ENCODE data around the gene HRH2. TPM values are rescaled to one million over a fixed set of nuclear protein-coding genes. Genes with fewer than 3 reads are reported as not detected.

The HRH2 gene
- total and polyA plus RNA-seq, 9 of the 15 experiments (the other 6 are each of a cell fraction or from before 2014, with no cell fraction given): 0.04 TPM; not detected in 8

- 0% methylated on average over 10 of the region's 10 CpGs for WGBS (ENCODE audit: insufficient coverage, low coverage, missing lambda C conversion rate)
- Histone ChIP-seq H3K79me2 (ENCODE audit: control insufficient read depth, insufficient read depth, low read length) (no peaks in the 10 kb centered on the region), H3K4me2 (ENCODE audit: insufficient read depth, low read length) (no peak overlapping the region), H3K27ac (ENCODE audit: extremely low read depth, low read depth, low read length) (no peak overlapping the region), H3K27me3 (ENCODE audit: control insufficient read depth in 2 of 2, insufficient read depth in 2 of 2, low read length in 2 of 2) (peaks cover 2 to 22% of the 10 kb centered on the region in 2 experiments; a peak in 3 of 5 replicates), H3K9me3 (replicated peaks; ENCODE audit: control insufficient read depth, insufficient read depth, low read depth, low read length) (no peaks in the 10 kb centered on the region), H3K9ac (ENCODE audit: insufficient read depth in 1 of 2, low read depth in 2 of 2, low read length in 2 of 2) (no peak overlapping the region), H3K4me3 (no peak overlapping the region), H4K20me1 (replicated peaks; ENCODE audit: control insufficient read depth, insufficient read depth, low read length) (0 out of 2 replicates have a peak, but pooled peaks cover 4% of the 10 kb centered on the region), H3K4me1 (replicated peaks in 1 of 2; ENCODE audit: control insufficient read depth in 2 of 2, insufficient read depth in 2 of 2, low read length in 2 of 2) (no peaks in the 10 kb centered on the region), H3K9me1 (ENCODE audit: control insufficient read depth, insufficient read depth, low read length) (no peaks in the 10 kb centered on the region), H3K36me3 (ENCODE audit: control insufficient read depth, insufficient read depth, low read length) (no peaks in the 10 kb centered on the region), H2AFZ (ENCODE audit: low read depth, low read length) (no peak overlapping the region)
- ATAC-seq: no peak
- no TSS peak for BruUV-seq (replicated peaks)
- ChIA-PET CTCF (ENCODE audit: low intra/inter-chr PET ratio) (no interaction called here), POLR2A (no interaction called here)
- intact Hi-C loops (cut with micrococcal nuclease): no loop called here
- DNase-seq (ENCODE audit: extremely low read depth in 1 of 4, low spot score in 3 of 4): no peak
- FAIRE-seq: no peak
- in situ Hi-C loops (cut with MboI): loop anchor here (25.0 kb wide), 2 partner anchors 845 to 1370 kb away; no protein-coding TSS in a partner anchor
- TF ChIP-seq EZH2 (IDR thresholded peaks at IDR 0.05; ENCODE audit: borderline replicate concordance, low read depth, low read length): no peak
- TF ChIP-seq NFE2L1 (tag; IDR thresholded peaks at IDR 0.05; ENCODE audit: borderline replicate concordance, low read depth): no peak
- TF ChIP-seq RAD21 (CRISPR knock-in tag; conservative IDR thresholded peaks at IDR 0.05 in 1 of 2, IDR thresholded peaks at IDR 0.05 in 1 of 2): no peak
- TF ChIP-seq USF2 (CRISPR knock-in tag; IDR thresholded peaks at IDR 0.05): peak; percentile 30; the same call in 1 of the 2 replicates
- TF ChIP-seq ARID3B (CRISPR knock-in tag; IDR thresholded peaks at IDR 0.05; ENCODE audit: borderline replicate concordance): no peak
- TF ChIP-seq ZNF174 (CRISPR knock-in tag; IDR thresholded peaks at IDR 0.05): no peak
- no peak for TF ChIP-seq CTBP1 (IDR thresholded peaks at IDR 0.05; ENCODE audit: borderline replicate concordance)
- no peak for TF ChIP-seq IRF9 (tag; IDR thresholded peaks at IDR 0.05)
- TF ChIP-seq ZBTB33 (CRISPR knock-in tag; IDR thresholded peaks at IDR 0.05): no peak
- TF ChIP-seq SRF (CRISPR knock-in tag; IDR thresholded peaks at IDR 0.05): no peak
- TF ChIP-seq USF1 (CRISPR knock-in tag; IDR thresholded peaks at IDR 0.05): 0 out of 2 replicates have a peak, but pooled peaks have one; percentile 28
- TF ChIP-seq ZNF311 (CRISPR knock-in tag; IDR thresholded peaks at IDR 0.05): no peak
- TF ChIP-seq ZBTB17 (CRISPR knock-in tag; IDR thresholded peaks at IDR 0.05): no peak
- TF ChIP-seq MTF1 (CRISPR knock-in tag; IDR thresholded peaks at IDR 0.05; ENCODE audit: borderline replicate concordance): no peak
- no peak for TF ChIP-seq EP300 (IDR thresholded peaks at IDR 0.05; ENCODE audit: low read length)
Measured at GRCh38 chr5:175742290-175742994, 84.6 kb downstream of the HRH2 start.
